NK-92 treated with Interleukin-12 subunit alpha and Interleukin-12 subunit beta, amount 100 ng/mL, for 24 hours (cell line): ENCODE data around the gene RANBP10.
"Not testable (repeated sequence)": the region's sequence is repeated elsewhere in the genome, so short reads cannot be mapped to it uniquely, and the experiment has no call there.

ENCODE experiments used
- DNase-seq: peaks from one replicate; lab custom pipeline; 2025; lab: John Stamatoyannopoulos, UW

RANBP10 gene

DNA sequence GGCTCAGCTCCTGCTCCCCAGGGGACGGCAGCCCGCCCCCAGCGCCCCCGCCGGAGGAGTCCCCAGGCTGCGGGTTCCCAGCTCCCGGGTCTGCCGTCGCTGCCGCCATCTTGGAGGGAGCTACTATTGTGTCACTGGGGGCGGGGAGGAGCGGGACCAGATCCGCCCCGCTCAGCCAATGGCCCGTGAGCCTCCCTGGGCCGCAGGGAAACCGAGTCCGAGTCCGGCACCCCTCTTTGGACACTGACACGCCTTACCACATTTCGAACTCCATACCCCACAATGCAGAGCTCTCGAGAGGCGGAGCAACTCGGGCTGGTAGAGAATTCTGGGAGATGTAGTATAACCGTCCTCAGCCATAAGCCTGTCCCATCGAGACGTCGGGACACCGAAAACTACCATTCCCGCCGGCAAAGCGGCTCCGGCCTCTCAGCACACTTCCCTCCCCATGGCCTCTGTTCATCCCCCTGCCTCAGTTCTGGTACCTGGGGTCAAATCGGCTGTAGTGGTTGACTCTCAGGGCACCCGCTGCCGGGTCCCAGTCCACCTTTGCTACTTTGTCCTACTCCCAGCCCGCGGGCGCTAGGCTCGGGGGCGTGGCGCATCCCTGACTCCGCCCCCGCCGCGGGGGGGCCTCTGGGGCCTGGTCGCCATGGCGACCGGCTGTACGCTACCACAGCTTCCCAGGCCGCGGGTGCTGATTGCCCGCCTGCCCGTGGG is at the start of gene RANBP10, which contains the start of gene TSNAXIP1:
TSS of gene RANBP10 (minus strand) at position 133 of the 720 bp plus-strand sequence. CDS start at position 109, 24 bp downstream.
TSS of gene TSNAXIP1 (plus strand) at position 462 of the 720 bp plus-strand sequence. CDS start 261 bp downstream, outside the sequence.
- peak; percentile 93 for DNase-seq

DNA sequence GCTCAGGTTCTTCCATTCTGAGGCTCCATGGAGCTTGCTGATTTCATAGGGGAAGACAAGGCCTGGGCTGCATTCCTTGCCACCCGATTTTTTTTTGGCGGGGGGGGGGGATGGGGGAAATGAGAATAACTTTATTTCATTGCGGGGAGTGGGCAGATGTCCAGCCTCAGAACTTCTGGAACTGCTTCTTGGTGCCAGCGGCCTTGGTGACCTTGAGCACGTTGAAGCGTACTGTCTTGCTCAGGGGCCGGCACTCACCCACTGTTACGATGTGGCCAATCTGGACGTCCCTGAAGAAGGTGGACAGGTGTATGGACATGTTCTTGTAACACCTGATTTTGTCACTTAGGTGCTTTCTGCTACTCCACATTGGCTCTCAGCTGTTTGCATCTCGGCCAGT is 49.4 kb upstream of the RANBP10 start:
- DNase-seq, result no peak

DNA sequence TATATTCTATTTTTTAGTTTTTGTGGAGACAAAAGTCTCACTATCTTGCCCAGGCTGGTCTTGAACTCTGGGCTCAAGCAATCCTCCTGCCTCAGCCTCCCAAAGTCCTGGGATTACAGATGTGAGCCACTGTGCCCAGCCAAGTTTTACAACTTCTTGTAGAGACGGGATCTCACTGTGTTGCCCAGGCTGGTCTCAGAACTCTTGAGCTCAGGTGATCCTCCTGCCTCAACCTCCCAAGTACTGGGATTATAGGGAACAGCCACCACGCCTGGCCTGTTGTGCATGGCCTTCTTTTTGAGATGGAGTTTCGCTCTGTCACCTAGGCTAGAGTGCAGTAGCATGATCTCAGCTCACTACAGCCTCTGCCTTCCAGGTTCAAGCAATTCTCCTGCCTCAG is 47.3 kb upstream of the RANBP10 start:
- DNase-seq, result no peak

DNA sequence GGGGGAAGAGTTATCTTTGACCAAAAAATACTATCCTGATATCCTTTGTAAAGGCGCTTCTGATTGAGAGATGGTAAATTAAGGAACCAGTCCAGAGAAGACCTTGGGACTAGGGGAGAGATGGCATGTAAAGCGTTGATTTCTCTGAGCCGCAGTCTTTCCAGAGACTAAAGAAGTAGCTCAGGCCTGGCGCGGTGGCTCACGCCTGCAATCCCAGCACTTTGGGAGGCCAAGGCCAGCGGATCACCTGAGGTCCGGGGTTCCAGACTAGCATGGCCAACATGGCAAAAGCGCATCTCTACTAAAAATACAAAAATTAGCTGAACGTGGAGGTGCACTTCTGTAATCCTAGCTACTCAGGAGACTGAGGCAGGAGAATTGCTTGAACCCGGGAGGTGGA is 41.8 kb upstream of the RANBP10 start:
- no peak for DNase-seq

DNA sequence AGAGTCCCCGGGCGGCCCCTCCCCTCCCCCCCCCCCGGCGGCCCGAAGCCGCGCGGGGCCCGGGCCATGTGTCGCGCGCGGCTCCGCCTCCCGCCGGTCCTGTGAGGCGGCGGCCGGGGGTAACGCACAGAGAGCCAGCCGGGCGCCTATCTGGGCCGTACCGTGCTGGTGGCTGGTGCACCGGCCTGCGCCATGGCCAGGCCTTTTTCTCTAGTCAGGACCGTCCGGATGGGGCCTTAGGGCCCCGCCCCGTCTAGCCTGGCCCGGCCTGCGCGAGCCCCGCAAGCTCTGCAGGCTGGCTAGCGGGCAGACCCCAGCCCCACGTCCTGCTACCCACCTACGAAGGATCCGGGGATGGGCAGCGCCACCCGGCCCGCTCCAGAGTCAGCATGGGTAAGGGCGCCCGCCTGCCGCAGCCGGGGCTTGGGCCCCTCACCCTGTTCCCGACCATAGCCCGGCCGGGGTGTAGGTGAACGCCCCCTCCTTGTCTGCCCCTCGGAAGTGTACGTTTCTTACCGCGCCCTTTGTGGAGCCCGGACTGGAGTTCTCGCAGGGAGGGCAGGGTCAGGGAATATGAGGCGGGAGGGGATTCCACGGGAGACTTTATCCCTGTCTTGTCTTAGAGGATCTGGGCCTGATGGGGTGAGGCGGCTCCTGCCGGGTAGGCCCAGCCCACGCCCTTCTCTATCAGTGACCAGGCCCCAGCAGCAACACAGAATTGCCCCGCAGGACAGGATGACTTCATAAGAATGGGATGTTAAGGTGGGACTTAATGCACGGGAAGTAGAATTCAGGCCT is 40.9 kb upstream of the RANBP10 start, which contains the start of gene CENPT:
TSS of gene CENPT (minus strand) at position 630 of the 798 bp plus-strand sequence. CDS start 13,834 bp downstream, outside the sequence.
- DNase-seq, result no peak

DNA sequence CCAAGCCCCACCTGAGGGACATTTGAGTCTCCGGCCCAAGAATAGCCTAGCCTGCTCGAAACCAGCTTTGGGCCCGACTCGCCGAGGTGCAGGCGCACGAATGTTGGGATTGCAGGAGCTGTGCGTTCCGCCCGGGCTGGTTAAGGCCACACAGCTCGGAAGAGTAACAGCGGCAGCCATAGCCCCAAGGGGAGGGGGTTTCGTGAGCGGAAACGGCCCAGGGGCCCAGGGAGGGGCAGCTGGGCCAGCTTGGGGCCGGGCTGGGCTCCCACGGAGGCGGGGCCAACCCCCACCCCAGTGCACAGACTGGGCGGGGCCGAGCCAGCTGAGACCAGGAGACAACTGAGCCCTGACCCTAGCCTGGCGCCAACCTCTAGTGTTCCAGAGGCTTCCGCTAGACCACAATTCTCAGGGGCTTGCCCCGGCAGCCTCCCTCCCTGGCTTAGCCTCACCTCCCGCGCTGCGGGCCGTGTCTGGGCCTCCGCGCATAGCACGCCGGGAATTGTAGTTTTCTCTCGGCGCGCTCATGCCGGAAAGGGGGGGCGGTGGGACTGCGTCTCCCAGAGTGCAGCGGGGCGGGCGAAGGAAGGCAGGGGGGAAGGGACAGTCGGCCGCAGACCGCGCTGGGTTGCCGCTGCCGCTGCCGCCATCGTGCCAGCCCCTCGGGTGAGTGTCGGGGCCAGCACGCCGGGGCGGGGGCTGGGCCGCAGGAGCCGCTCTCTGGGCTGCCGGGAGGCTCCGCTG is 40.1 kb upstream of the RANBP10 start, which contains the start of gene NUTF2:
TSS of gene NUTF2 (plus strand) at position 614 of the 744 bp plus-strand sequence. CDS start 18,198 bp downstream, outside the sequence.
- peak; percentile 90 for DNase-seq

DNA sequence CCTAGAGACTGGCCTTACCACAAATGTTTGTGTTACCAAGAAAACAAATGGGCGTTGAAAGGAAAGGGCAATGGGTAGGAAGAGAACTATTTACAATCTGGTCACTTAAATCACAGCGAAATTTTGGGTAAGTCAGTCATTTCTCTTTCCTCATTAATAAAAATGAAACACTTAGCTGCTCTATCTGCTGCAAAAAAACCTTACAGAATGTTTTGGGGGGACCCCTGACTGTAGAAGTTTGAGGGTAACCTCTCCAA is 39.6 kb upstream of the RANBP10 start:
- no peak for DNase-seq

DNA sequence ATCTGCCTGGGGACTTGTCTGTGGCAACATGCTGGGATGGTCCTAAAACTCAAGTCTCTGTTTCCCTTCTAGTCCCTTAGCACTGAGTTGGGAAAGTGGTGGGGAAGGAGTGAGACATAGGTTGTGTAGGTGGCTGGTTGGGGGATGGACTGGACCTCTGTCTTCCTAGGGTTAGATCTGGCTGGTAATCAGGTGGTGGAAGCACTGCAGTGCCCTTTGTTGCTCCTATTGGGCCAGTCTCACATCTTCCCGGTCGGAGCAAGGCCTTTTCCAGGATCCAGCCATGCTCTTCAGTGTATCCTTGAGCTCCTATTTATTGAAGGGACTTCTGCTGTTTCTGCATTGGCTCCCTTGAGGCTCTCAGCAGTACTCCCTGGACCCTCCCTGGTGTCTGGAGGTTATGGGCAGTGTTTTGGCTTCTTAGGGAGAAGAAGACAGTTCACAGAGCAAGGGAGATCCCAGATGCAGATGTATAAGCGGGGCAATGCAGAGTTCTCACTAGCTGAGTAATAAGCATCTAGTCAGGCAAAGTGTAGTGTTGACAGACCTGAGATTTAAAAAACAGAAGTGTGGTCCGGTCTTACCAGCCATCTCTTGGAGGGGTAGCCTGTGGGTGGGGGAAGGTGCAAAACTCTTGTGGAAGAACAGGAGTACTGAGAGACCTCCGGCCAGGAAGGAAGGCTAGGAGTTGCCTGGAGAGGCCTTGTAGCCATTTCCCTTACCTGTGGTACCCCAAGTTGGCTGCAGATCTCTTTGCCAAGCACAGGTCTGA is 39.1 kb upstream of the RANBP10 start:
- no peak for DNase-seq

DNA sequence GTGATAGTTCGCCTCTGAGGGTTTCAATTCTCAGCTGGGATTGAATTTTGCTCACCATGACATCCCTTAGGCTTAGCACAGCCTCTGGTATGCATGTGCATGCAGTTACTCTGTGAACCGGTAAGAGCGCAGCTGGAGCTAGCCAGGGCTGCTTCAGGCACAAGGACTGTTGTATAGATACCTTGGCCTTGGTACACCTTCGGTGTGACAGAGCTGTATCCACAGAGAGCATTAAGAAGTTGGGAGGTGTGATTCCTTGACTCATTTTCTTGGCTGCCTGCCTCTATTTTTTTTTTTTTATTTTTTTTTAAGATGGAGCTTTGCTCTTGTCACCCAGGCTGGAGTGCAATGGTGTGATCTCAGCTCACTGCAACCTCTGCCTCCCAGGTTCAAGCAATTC is 38.1 kb upstream of the RANBP10 start:
- DNase-seq, result no peak

DNA sequence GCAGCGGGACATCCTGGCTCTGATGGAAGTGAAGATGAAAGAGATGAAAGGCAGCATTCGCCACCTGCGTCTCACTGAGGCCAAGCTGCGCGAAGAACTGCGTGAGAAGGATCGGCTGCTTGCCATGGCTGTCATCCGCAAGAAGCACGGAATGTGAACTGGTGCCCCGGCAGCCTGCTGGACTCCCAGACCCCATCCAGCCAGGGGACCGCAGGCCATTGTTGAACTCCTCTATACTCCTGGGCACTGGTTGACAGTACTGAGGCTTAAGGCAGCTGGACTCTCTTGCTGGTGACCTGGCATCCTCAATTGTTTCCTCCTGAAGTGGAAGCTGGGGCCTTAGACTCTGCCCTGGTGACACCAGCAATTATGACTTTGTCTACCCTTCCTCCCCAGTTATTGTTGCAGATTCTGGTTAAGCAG is 37.0 kb upstream of the RANBP10 start:
- no peak for DNase-seq

DNA sequence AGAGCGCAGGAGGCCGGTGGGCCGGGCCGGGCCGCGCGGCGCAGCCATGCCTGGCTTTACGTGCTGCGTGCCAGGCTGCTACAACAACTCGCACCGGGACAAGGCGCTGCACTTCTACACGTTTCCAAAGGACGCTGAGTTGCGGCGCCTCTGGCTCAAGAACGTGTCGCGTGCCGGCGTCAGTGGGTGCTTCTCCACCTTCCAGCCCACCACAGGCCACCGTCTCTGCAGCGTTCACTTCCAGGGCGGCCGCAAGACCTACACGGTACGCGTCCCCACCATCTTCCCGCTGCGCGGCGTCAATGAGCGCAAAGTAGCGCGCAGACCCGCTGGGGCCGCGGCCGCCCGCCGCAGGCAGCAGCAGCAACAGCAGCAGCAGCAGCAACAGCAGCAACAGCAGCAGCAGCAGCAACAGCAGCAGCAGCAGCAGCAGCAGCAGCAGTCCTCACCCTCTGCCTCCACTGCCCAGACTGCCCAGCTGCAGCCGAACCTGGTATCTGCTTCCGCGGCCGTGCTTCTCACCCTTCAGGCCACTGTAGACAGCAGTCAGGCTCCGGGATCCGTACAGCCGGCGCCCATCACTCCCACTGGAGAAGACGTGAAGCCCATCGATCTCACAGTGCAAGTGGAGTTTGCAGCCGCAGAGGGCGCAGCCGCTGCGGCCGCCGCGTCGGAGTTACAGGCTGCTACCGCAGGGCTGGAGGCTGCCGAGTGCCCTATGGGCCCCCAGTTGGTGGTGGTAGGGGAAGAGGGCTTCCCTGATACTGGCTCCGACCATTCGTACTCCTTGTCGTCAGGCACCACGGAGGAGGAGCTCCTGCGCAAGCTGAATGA is 36.4 kb upstream of the RANBP10 start:
- DNase-seq, result peak; percentile 42

DNA sequence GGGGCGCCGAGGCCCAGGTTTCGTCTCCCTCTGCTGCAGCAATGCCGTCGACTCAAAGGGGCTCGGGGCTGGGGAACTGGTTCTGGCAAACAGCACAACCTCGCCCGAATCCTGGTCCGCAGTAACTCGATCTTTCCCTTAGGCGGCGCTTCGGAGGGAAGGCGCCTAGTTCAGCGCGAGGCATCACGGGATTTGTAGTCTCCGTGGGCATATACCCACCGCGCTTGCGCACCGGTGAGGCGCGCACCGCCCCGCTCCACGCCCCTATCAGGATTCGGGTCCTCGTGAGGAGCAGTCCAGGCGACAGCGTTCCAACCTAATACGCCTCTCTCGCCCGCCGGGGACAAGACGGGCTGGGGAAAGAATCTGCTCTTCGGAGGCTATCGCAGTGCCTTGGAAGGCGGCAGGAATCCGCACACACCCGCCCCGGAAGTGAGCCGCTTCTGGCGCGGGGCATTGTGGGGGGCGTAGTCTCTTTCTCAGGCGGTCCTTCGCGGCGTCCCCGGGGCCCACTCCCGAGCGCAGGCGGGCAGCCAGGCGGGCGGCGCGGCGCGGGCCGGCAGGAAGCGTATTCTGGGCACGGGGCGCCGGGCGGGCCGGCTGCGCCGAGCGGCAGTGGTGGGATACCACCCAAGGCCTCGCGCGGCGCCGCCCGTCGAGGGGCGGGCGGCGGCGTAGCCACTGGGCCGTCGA is 35.6 kb upstream of the RANBP10 start, which contains the start of gene THAP11:
TSS of gene THAP11 (plus strand) at position 505 of the 693 bp plus-strand sequence. CDS start 235 bp downstream, outside the sequence.
- peak; percentile 85 for DNase-seq

DNA sequence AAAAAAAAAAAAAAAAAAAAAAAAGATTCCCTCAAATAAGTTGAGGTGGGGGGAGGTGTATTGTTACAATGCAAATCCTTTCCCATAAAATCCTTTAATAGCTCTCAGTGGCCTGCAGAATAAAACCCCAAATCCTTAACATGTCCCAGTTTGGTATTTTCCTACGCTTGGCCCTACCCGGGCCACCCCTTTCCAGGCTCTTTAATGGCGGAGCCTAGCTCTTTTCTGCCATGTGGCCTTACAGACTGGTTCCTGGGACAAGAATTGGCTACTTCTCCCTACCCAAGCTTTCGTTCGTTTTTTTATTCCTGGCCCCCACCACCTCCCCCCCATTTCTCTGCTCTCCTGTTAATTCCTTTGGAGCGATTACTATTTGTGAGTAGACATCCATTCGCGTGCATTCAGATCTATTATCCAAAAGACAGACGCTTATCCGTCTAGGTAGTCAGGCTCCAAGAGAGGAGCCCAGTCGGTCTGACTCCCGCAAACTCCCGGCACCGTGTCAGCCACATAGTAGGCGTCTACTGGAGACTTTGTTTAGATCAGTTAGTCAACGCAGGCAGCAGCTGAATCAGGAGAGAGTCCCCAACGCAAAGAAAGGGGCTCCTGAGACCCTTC is 34.9 kb upstream of the RANBP10 start:
- no peak for DNase-seq

DNA sequence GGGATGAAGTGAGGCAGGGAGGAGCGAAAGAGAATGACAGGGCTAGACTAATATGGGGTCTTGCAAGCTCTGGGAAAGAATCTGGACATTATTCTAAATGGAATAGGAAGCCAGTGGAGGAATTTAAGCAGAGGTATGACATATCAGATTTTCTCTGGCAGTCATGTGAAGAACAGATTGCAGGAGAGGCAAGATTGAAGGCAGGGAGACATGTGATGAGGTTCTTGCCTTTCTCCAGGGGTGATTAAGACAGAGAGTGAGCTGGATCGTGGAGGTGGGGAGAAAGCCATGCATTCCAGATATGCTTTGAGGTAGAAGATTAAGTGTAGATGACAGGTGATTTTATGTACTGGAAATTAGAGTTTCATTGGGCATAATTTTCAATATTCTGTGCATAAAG is 31.5 kb upstream of the RANBP10 start:
- DNase-seq, result no peak

DNA sequence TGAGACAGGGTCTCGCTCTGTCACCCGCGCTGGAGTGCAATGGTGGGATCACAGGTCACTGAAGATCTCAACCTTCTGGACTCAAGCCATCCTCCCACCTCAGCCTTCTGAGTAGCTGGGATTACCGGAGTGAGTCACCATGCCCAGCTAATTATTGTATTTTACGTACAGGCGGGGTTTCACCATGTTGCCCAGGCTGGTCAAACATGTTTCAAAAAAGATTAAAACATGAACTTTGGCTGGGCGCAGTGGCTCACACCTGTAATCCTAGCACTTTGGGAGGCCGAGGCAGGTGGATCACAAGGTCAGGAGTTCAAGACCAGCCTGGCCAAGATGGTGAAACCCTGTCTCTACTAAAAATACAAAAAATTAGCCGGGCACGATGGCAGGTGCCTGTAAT is 30.8 kb upstream of the RANBP10 start:
- not testable (repeated sequence) for DNase-seq

DNA sequence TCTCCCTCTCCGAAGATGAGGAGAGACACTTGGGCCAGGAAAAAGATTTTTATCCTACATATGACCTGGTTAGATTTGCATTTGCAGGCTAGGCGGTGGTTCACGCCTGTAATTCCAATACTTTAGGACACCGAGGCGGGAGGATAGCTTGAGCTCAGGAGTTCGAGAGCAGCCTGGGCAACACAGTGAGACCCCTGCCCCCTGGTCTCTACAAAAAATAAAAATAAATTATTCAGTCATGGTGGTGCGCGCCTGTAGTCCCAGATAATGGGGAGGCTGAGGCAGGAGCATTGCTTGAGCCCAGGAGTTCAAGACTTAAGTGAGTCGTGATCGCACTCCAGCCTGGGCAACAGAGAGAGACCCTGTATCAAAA is 27.9 kb upstream of the RANBP10 start:
- DNase-seq, result no peak

DNA sequence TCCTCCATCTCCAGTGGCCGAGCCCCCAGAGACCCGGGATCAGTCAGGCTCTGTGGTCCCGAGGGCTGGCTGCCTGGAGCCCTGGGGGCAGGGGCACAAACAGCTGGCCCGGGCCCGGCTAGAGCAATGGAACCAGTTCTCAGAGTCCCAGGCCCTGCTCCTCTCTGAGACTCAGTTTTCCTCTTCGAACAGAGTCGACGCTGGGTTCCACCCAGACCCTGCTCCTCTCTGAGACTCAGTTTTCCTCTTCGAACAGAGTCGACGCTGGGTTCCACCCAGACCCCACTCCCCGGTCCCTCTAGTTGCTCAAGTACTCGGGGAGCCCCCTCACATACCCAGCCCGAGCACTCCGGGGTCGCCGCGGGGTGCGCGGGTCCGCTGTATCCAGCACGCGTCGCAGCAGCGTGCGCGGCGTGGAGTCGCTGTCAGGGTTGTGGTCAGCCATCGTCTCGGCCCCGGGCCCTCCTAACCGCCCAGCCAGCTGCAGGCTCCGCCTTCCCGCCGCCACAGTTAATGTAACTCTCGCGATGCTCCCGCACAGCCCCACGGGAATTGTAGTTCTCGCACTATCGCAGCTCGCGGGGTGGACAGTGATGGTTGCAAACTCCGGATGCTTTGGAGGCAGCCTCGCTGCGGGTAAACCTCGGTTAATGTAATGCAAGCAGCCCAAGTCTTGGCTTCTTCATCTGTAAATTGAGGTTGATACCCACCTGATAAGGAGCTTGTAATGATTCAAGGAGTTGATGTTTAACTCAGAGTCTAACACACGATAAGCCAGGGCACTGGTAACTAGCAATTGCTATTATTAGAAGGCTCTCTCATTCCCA is 27.3 kb upstream of the RANBP10 start:
- DNase-seq, result peak; percentile 84

DNA sequence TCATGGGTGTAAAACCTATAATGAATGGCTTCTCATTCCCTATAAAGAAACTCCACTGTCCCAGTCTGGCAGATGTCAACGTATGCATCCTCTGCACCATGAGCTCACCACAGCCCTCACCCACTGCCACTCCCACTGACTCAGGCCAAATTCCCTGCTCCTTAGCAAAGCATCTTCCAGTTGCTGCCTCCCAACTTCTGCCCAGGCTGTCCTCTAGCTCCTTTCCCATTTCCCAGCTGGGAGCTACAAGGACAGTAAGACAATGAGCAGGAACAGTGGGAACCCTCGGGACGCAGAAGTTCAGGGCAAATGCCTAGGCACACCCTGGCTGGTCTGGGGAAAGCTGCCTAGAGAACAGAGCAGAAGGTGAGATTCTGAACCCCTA is 26.7 kb upstream of the RANBP10 start:
- DNase-seq, result no peak

DNA sequence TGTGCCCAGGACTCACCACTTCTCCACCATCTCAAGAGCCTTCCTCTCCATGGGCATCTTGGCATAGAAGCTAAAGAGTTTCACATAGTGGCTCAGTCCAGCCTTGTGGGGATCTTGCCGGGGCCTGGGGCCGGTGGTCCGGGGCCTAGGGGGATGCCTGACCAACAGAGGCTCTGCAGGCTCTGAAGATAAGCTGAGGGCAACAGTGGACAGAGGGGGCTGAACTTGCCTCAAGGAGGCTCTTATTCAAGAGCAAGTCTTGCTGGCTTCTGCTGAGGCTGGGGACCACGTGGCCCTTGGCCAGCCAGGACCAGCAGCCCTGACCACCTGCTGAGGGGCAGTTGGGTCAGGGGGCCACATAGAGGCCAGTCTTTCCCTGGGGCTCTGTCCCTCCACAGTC is 22.3 kb upstream of the RANBP10 start:
- no peak for DNase-seq
